Panc1 (cell line): ENCODE results near the gene PPP6C. TPM values are rescaled to one million over a fixed set of nuclear protein-coding genes. Genes with fewer than 3 reads are reported as not detected.
"Not testable (repeated sequence)": the region's sequence is repeated elsewhere in the genome, so short reads cannot be mapped to it uniquely, and the experiment has no call there.

ENCODE experiments used
- ATAC-seq: fragments of 200-7000 bp; cut with Tn5 transposase; 2 replicates; pipeline ENCODE4 v1.9.1; 2020; ENCODE audit warnings: mild to moderate bottlenecking, moderate library complexity
- BruUV-seq: library from RNA; stranded (reverse); fragments of 400-500 nt; replicated peaks from 2 replicates; lab custom pipeline; 2021; lab: Mats Ljungman, UMichigan
- CTCF ChIA-PET: fragments of 300-600 bp; sonication (Branson Sonifier 250); formaldehyde crosslinking; loops from one replicate; lab custom pipeline; 2022; ENCODE audit warnings: antibody characterized with exemption; lab: Charles Lee
- POLR2A ChIA-PET: fragments of 300-600 bp; sonication (Branson Sonifier 250); formaldehyde crosslinking; loops from one replicate; lab custom pipeline; 2022; ENCODE audit warnings: antibody characterized with exemption; lab: Charles Lee
- DNase-seq: peaks from one replicate; pipeline ENCODE4 v3.0.0-alpha.2; 2010; ENCODE audit warnings: low read depth, low spot score
- H3K27ac ChIP-seq: 2 replicates; pipeline ENCODE4 v1.5.1; 2011; ENCODE audit warnings: mild to moderate bottlenecking, low read length, inconsistent platforms
- H3K27me3 ChIP-seq: fragments of 200-500 bp; sonication (Bioruptor generic); 2 replicates; pipeline ENCODE4 v1.6.0; 2014; ENCODE audit warnings: low read length, inconsistent platforms; ENCODE audit not compliant: control insufficient read depth, insufficient read depth
- H3K36me3 ChIP-seq: fragments of 200-500 bp; sonication (Bioruptor generic); 2 replicates; pipeline ENCODE4 v1.5.1; 2014; ENCODE audit warnings: inconsistent platforms, mild to moderate bottlenecking, low read length, moderate library complexity; ENCODE audit not compliant: control insufficient read depth, insufficient read depth
- H3K4me1 ChIP-seq: 2 replicates; pipeline ENCODE4 v1.5.1; 2011; ENCODE audit warnings: inconsistent platforms, mild to moderate bottlenecking, low read length, moderate library complexity; ENCODE audit not compliant: control insufficient read depth, insufficient read depth
- H3K4me3 ChIP-seq, 2 experiments: 2 replicates each; pipeline ENCODE4 v1.5.1; 2011 to 2012; ENCODE audit warnings: low read depth in 2 of 2, low read length in 2 of 2, mild to moderate bottlenecking in 2 of 2, inconsistent platforms in 1 of 2, moderate library complexity in 1 of 2
- H3K9me3 ChIP-seq: fragments of 200-500 bp; sonication (Bioruptor generic); 2 replicates; pipeline ENCODE4 v1.5.1; 2014; ENCODE audit warnings: low read depth, mild to moderate bottlenecking, inconsistent platforms, low read length, moderate library complexity; ENCODE audit not compliant: control insufficient read depth, insufficient read depth
- CTCF ChIP-seq: fragments of 450-650 bp; IDR thresholded peaks from 2 replicates; pipeline ENCODE4 v1.5.1; 2017; ENCODE audit warnings: mild to moderate bottlenecking
- POLR2AphosphoS5 ChIP-seq: IDR thresholded peaks from 2 replicates; pipeline ENCODE4 v1.6.1; 2012; ENCODE audit warnings: mild to moderate bottlenecking, low read depth, low read length, moderate library complexity
- REST ChIP-seq, 2 experiments: IDR thresholded peaks; 2 replicates each; pipeline ENCODE4 v1.6.1; 2011 to 2012; ENCODE audit warnings: low read depth in 2 of 2, control low read depth in 1 of 2, low read length in 1 of 2, mild to moderate bottlenecking in 1 of 2, moderate library complexity in 1 of 2; ENCODE audit not compliant: insufficient read depth in 1 of 2
- SIN3A ChIP-seq: IDR thresholded peaks from 2 replicates; pipeline ENCODE4 v1.6.1; 2012; ENCODE audit warnings: low read depth, mild to moderate bottlenecking, low read length, moderate library complexity, borderline replicate concordance; ENCODE audit not compliant: insufficient read depth
- TCF7L2 ChIP-seq: IDR thresholded peaks from 2 replicates; pipeline ENCODE4 v1.6.1; 2011; ENCODE audit warnings: mild to moderate bottlenecking, low read depth, low read length, inconsistent platforms
- in situ Hi-C: cut with HindIII; loops from 2 replicates; pipeline ENCODE4 v1.10.0; 2016; ENCODE audit warnings: low sequenced_read_pairs, low pct_unique_long_range_greater_than_20kb
- intact Hi-C: fragments of 100-400 bp; cut with micrococcal nuclease; formaldehyde crosslinking; loops from one replicate; pipeline ENCODE4 v1.10.0; 2022; ENCODE audit not compliant: unreplicated experiment
- total RNA-seq: library from RNA; stranded (reverse); gene quantifications from one replicate; pipeline ENCODE4 v1.2.1, GENCODE V29; 2021; ENCODE audit not compliant: unreplicated experiment

The PPP6C gene
- total RNA-seq, 1 experiment from 2014 or later = 27.3 TPM

DNA sequence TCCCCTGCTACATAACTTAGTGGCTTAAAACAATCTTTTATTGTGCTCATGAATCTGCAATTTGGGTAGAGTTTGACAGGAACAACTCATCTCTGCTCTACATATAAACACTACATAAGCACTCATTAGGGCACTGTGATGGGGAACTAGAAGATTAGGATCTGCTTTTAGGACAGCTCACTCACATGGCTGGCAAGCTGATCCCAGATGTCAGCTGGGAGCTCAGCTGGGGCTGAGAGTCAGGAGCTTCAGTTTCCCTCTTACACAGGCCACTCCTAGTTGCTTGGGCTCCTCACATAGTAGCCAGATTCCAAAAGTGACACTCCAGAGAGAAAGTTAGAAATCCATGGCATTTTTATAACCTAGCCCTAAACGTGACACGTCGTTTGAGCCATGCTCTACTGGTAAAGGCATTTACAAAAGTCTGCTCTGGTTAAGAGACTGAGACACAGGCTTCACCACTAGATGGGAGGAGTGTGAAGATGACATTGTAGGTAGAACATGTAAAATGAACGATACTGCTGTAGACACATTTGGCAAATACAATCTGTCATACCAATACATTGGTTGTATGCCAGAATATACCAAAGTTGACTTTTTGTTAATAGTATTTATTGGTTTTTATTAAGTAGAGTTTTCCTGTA is 69.8 kb downstream of the PPP6C start:
- no peak overlapping the region for H3K4me3 ChIP-seq
- no peak overlapping the region for H3K27ac ChIP-seq
- no peaks in the 10 kb centered on the region for H3K27me3 ChIP-seq
- POLR2A ChIA-PET = no interaction called here
- BruUV-seq = no TSS peak
- no peak for DNase-seq
- no peak for ATAC-seq
- H3K4me1 ChIP-seq = no peaks in the 10 kb centered on the region
- no peaks in the 10 kb centered on the region for H3K36me3 ChIP-seq
- TF ChIP-seq TCF7L2 (no peak), REST (IDR thresholded peaks at IDR 0.05; ENCODE audit: insufficient read depth in 1 of 2, low read depth in 2 of 2, low read length in 1 of 2) (no peak), CTCF (no peak), SIN3A (no peak), POLR2AphosphoS5 (no peak)
- CTCF ChIA-PET = no interaction called here
- in situ Hi-C loops (no loop called here), intact Hi-C loops (no loop called here)
- H3K9me3 ChIP-seq = no peaks in the 10 kb centered on the region

- DNase-seq, ATAC-seq, H3K36me3 ChIP-seq, BruUV-seq, H3K9me3 ChIP-seq, H3K4me1 ChIP-seq, H3K4me3 ChIP-seq, intact Hi-C loops, CTCF ChIA-PET, in situ Hi-C loops, H3K27ac ChIP-seq, POLR2A ChIA-PET, H3K27me3 ChIP-seq: not testable (repeated sequence)
Measured at GRCh38 chr9:125118696-125119095, 70.9 kb downstream of the PPP6C start.

DNA sequence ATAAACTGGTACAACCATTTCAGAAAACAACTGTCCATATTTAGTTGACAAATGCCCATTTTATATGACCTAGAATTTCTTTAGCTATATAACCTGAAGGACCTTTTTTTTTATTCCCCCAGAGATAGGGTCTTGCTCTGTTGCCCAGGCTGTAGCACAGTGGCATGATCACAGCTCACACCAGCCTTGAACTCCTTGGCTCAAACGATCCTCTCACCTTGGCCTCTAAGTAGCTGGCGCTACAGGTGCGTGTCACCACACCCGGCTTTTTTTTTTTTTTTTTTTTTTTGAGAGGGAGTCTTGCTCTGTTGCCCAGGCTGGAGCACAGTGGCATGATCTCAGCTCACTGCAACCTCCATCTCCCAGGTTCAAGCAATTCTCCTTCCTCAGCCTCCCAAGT is 75.1 kb downstream of the PPP6C start:
- ATAC-seq, H3K4me3 ChIP-seq, H3K27ac ChIP-seq, H3K4me1 ChIP-seq, POLR2A ChIA-PET, DNase-seq, intact Hi-C loops, BruUV-seq, in situ Hi-C loops, H3K36me3 ChIP-seq, H3K27me3 ChIP-seq, H3K9me3 ChIP-seq: not testable (repeated sequence)
- CTCF ChIA-PET = interaction anchor here (0.6 kb wide), 1 partner anchor 102 kb away, joined by 4 read pairs; no protein-coding TSS in a partner anchor
